OCI-LY3 (cell line): ENCODE measurements around the gene ANKRD11.

Experiments used
- H2AFZ ChIP-seq: fragments of 200-600, 300-600 bp; shearing (Covaris generic); 2 replicates; pipeline ENCODE4 v1.6.0; 2014; ENCODE audit warnings: antibody characterized with exemption, low read depth, low read length
- H3K27ac ChIP-seq: fragments of 200-600, 300-600 bp; sonication (generic); 2 replicates; pipeline ENCODE4 v1.5.1; 2014; ENCODE audit warnings: mild to moderate bottlenecking, low read length, moderate library complexity, mixed read lengths
- H3K27me3 ChIP-seq: fragments of 200-600, 300-600 bp; sonication (generic); 2 replicates; pipeline ENCODE4 v1.6.1; 2014; ENCODE audit warnings: low read depth, low read length, mixed read lengths
- H3K36me3 ChIP-seq: fragments of 200-600, 300-600 bp; sonication (generic); replicated peaks from 2 replicates; pipeline ENCODE3; 2014; ENCODE audit warnings: low read depth, low read length, mixed read lengths
- H3K4me1 ChIP-seq: fragments of 300-600, 200-600 bp; sonication (generic); 2 replicates; pipeline ENCODE4 v1.6.1; 2014; ENCODE audit warnings: low read length, mixed read lengths
- H3K4me2 ChIP-seq: fragments of 200-600, 300-600 bp; sonication (generic); 2 replicates; pipeline ENCODE4 v1.6.1; 2014; ENCODE audit warnings: low read length, mixed read lengths
- H3K4me3 ChIP-seq: fragments of 300-600, 200-600 bp; sonication (generic); 2 replicates; pipeline ENCODE4 v1.5.1; 2014; ENCODE audit warnings: antibody characterized with exemption, mild to moderate bottlenecking, low read length, moderate library complexity
- H3K79me2 ChIP-seq: fragments of 300-600, 200-600 bp; shearing (Covaris generic); 2 replicates; pipeline ENCODE4 v1.6.1; 2014; ENCODE audit warnings: mild to moderate bottlenecking, low read length, mixed read lengths
- H3K9ac ChIP-seq: fragments of 300-600, 200-600 bp; shearing (Covaris generic); 2 replicates; pipeline ENCODE4 v1.6.0; 2014; ENCODE audit warnings: mild to moderate bottlenecking, low read length, moderate library complexity
- H3K9me3 ChIP-seq: fragments of 200-600, 300-600 bp; shearing (Covaris generic); 2 replicates; pipeline ENCODE4 v1.6.1; 2014; ENCODE audit warnings: low read length, mixed read lengths; ENCODE audit not compliant: insufficient read depth
- H4K20me1 ChIP-seq: fragments of 200-600, 300-600 bp; sonication (generic); 2 replicates; pipeline ENCODE4 v1.6.1; 2016; ENCODE audit warnings: low read length, mixed read lengths; ENCODE audit not compliant: insufficient read depth
- CTCF ChIP-seq: fragments of 200-600, 300-600 bp; sonication (generic); IDR thresholded peaks from 2 replicates; pipeline ENCODE4 v1.5.1; 2014; ENCODE audit warnings: antibody characterized with exemption, low read length, low read depth
- EZH2phosphoT487 ChIP-seq: fragments of 200-600 bp; shearing (Covaris generic); IDR thresholded peaks from 2 replicates; pipeline ENCODE4 v1.6.1; 2018; ENCODE audit warnings: antibody characterized with exemption, mixed run types, low read depth

ANKRD11 gene

GRCh38 chr16:89371968-89372634 lies 118.3 kb downstream of the ANKRD11 start:
- H3K79me2 ChIP-seq = peaks cover 100% of the 10 kb centered on the region
- no peak overlapping the region for H3K27ac ChIP-seq
- peaks cover 9% of the 10 kb centered on the region for H3K4me1 ChIP-seq
- H4K20me1 ChIP-seq = peaks cover 99% of the 10 kb centered on the region
- no peaks in the 10 kb centered on the region for H3K9me3 ChIP-seq
- H3K4me2 ChIP-seq = no peak overlapping the region
- peaks cover 33% of the 10 kb centered on the region for H3K36me3 ChIP-seq
- no peak overlapping the region for H3K9ac ChIP-seq
- no peaks in the 10 kb centered on the region for H3K27me3 ChIP-seq
- no peak for TF ChIP-seq EZH2phosphoT487
- H3K4me3 ChIP-seq = no peak overlapping the region
- H2AFZ ChIP-seq = no peak overlapping the region

GRCh38 chr16:89371386-89371785 lies 119.0 kb downstream of the ANKRD11 start:
- Histone ChIP-seq H4K20me1 (peaks cover 99% of the 10 kb centered on the region), H3K79me2 (peaks cover 100% of the 10 kb centered on the region), H3K4me2 (no peak overlapping the region), H3K9me3 (no peaks in the 10 kb centered on the region), H3K4me1 (peaks cover 9% of the 10 kb centered on the region), H3K4me3 (no peak overlapping the region), H3K9ac (no peak overlapping the region), H3K27me3 (no peaks in the 10 kb centered on the region), H3K36me3 (peaks cover 27% of the 10 kb centered on the region), H2AFZ (no peak overlapping the region), H3K27ac (no peak overlapping the region)
- TF ChIP-seq CTCF (no peak), EZH2phosphoT487 (no peak)

GRCh38 chr16:89370601-89371000 lies 119.8 kb downstream of the ANKRD11 start:
- no peak overlapping the region for H3K9ac ChIP-seq
- H3K36me3 ChIP-seq = peaks cover 23% of the 10 kb centered on the region
- H3K4me2 ChIP-seq = no peak overlapping the region
- peaks cover 9% of the 10 kb centered on the region for H3K4me1 ChIP-seq
- peaks cover 99% of the 10 kb centered on the region for H4K20me1 ChIP-seq
- H3K9me3 ChIP-seq = no peaks in the 10 kb centered on the region
- H3K27me3 ChIP-seq = no peaks in the 10 kb centered on the region
- peaks cover 100% of the 10 kb centered on the region for H3K79me2 ChIP-seq
- no peak overlapping the region for H2AFZ ChIP-seq
- H3K4me3 ChIP-seq = no peak overlapping the region
- TF ChIP-seq CTCF = no peak
- no peak for TF ChIP-seq EZH2phosphoT487
- H3K27ac ChIP-seq = no peak overlapping the region

- H3K9ac ChIP-seq = no peak overlapping the region
- H3K9me3 ChIP-seq = no peaks in the 10 kb centered on the region
- no peak overlapping the region for H3K27ac ChIP-seq
- peaks cover 10% of the 10 kb centered on the region for H3K4me1 ChIP-seq
- H3K79me2 ChIP-seq = peaks cover 100% of the 10 kb centered on the region
- no peak overlapping the region for H3K4me3 ChIP-seq
- H3K36me3 ChIP-seq = peaks cover 23% of the 10 kb centered on the region
- H2AFZ ChIP-seq = no peak overlapping the region
- no peak for TF ChIP-seq CTCF
- TF ChIP-seq EZH2phosphoT487 = no peak
- H3K4me2 ChIP-seq = no peak overlapping the region
- H4K20me1 ChIP-seq = peaks cover 99% of the 10 kb centered on the region
- no peaks in the 10 kb centered on the region for H3K27me3 ChIP-seq
These were observed 120.3 kb downstream of the ANKRD11 start for GRCh38 chr16:89370081-89370511.
